Panc1 (cell line): Measurements from ENCODE around the gene ANKLE2.

Experiments used
- REST ChIP-seq, 2 experiments: IDR thresholded peaks; 2 replicates each; pipeline ENCODE4 v1.6.1; 2011 to 2012; ENCODE audit warnings: low read depth in 2 of 2, control low read depth in 1 of 2, low read length in 1 of 2, mild to moderate bottlenecking in 1 of 2, moderate library complexity in 1 of 2; ENCODE audit not compliant: insufficient read depth in 1 of 2
- TCF7L2 ChIP-seq: IDR thresholded peaks from 2 replicates; pipeline ENCODE4 v1.6.1; 2011; ENCODE audit warnings: mild to moderate bottlenecking, low read depth, low read length, inconsistent platforms
- TF ChIP-seq, protein P1 (sequence below): fragments of 450-650 bp; IDR thresholded peaks from 2 replicates; pipeline ENCODE4 v1.5.1; 2017; ENCODE audit warnings: mild to moderate bottlenecking

DNA sequence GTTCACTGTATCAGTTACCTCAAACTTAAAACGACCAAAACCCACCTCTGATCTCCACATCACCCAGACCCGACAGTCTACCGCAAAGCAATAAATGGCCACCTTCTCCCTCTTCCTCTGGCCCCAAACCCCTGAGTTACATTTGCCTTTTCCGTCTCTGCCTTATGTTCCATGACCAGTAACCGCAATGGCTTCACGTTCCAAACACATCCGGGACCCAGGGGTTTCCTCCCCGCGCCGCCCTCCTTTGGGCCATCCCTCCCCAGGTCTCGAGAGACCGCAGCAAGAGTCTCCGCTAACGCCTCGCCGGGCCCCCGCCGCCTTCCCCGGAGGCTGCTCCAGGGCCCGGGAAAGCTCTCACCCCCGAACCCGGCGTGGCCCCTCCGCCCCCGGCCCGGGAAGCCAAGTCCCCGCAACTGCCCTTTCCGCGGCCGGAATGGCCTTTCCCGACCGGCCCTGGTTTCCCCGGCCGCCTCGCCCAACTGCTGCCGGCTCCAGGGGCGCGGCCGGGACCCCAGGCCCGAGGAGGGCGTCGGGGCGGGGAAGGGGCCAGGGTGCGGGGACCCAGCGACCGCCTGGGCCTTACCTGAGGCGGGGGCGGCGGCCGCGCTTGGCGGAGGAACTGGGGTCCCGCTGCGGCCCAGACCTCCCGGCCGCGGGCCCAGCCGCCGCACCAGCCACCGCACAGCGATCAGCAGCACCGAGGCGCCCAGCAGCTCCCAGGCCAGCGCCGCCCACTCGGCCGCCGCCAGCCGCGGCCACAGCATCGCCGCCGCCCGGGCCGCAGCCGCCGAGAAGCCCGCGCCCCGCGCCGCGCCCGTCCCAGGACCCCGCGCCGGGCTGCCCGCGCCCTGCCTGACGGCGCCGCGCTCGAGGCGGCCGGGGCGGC lies at the start of gene ANKLE2:
- TF ChIP-seq, protein P1, sequence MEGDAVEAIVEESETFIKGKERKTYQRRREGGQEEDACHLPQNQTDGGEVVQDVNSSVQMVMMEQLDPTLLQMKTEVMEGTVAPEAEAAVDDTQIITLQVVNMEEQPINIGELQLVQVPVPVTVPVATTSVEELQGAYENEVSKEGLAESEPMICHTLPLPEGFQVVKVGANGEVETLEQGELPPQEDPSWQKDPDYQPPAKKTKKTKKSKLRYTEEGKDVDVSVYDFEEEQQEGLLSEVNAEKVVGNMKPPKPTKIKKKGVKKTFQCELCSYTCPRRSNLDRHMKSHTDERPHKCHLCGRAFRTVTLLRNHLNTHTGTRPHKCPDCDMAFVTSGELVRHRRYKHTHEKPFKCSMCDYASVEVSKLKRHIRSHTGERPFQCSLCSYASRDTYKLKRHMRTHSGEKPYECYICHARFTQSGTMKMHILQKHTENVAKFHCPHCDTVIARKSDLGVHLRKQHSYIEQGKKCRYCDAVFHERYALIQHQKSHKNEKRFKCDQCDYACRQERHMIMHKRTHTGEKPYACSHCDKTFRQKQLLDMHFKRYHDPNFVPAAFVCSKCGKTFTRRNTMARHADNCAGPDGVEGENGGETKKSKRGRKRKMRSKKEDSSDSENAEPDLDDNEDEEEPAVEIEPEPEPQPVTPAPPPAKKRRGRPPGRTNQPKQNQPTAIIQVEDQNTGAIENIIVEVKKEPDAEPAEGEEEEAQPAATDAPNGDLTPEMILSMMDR, result no peak
- TF ChIP-seq REST (IDR thresholded peaks at IDR 0.05; ENCODE audit: insufficient read depth in 1 of 2, low read depth in 2 of 2, low read length in 1 of 2) (no peak), TCF7L2 (no peak)
